Right atrium auricular region (tissue), 2 donors: Measurements from ENCODE around the gene ITPKB. TPM values are rescaled to one million over a fixed set of nuclear protein-coding genes. Genes with fewer than 3 reads are reported as not detected.

ENCODE experiments used
- DNase-seq: peaks from one replicate; pipeline ENCODE4 v3.0.0-alpha.2; 2019; ENCODE audit warnings: low spot score
- H3K27ac ChIP-seq, 2 donors: fragments of 200-600 bp; sonication (generic); 1 replicate in 1 of 2; 2 replicates in 1 of 2; pipeline ENCODE4 v1.5.1; 2016 to 2019
- H3K27me3 ChIP-seq, 2 donors: fragments of 200-600 bp; sonication (generic); one replicate each; pipeline versions ENCODE4 v1.5.1 to v1.6.0; 2017 to 2019
- H3K36me3 ChIP-seq: fragments of 200-600 bp; sonication (generic); one replicate; pipeline ENCODE4 v1.5.1; 2016
- H3K4me1 ChIP-seq, 2 donors: fragments of 200-600 bp; sonication (generic); one replicate each; pipeline versions ENCODE4 v1.5.1 to v1.6.0; 2017 to 2019
- H3K4me3 ChIP-seq, 2 donors: fragments of 200-600 bp; sonication (generic); 1 replicate in 1 of 2; 2 replicates in 1 of 2; pipeline ENCODE4 v1.5.1; 2017 to 2019; ENCODE audit warnings: mild to moderate bottlenecking in 1 of 2, moderate library complexity in 1 of 2
- H3K9me3 ChIP-seq, 2 donors: fragments of 200-600 bp; sonication (generic); one replicate each; pipeline ENCODE4 v1.5.1; 2019
- total RNA-seq, 2 donors: library from RNA; depleted of rRNA; stranded (reverse); fragments of >200 nt; gene quantifications; one replicate each; pipeline ENCODE4 v1.1.0, GENCODE V29; 2016
- TF ChIP-seq, protein P1 (sequence below), 2 donors: fragments of 200-600 bp; sonication (generic); IDR thresholded peaks; one replicate each; pipeline ENCODE4 v1.5.1; 2019; ENCODE audit warnings: antibody characterized with exemption in 2 of 2

Gene ITPKB
- total RNA-seq, 2 donors from 2014 or later, result 10.8 to 11.0 TPM

DNA sequence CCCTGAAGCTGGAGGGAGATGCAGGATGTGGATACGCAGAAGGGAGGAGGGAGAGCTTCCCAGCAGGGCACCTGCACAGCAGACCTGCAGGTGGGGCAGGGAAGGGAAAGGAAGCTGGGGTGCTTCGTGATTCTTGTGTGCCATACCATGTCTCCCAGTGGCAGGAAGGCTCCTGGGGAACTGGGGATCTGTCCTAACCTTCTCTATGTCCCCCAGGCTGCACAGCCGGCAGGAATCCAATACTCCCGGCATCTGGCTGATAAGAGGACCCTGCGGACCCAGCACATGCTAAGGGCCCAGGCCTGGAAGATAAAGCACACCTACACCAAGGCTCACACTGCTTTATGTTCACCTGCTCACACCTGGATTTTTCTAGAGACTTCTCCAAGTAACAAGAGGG, 79.4 kb downstream of the ITPKB start:
- no peaks in the 10 kb centered on the region for H3K27me3 ChIP-seq
- H3K27ac ChIP-seq, result peak overlapping the region; percentile 84 to 87
- DNase-seq, result no peak
- H3K36me3 ChIP-seq, result no peaks in the 10 kb centered on the region
- TF ChIP-seq, protein P1, sequence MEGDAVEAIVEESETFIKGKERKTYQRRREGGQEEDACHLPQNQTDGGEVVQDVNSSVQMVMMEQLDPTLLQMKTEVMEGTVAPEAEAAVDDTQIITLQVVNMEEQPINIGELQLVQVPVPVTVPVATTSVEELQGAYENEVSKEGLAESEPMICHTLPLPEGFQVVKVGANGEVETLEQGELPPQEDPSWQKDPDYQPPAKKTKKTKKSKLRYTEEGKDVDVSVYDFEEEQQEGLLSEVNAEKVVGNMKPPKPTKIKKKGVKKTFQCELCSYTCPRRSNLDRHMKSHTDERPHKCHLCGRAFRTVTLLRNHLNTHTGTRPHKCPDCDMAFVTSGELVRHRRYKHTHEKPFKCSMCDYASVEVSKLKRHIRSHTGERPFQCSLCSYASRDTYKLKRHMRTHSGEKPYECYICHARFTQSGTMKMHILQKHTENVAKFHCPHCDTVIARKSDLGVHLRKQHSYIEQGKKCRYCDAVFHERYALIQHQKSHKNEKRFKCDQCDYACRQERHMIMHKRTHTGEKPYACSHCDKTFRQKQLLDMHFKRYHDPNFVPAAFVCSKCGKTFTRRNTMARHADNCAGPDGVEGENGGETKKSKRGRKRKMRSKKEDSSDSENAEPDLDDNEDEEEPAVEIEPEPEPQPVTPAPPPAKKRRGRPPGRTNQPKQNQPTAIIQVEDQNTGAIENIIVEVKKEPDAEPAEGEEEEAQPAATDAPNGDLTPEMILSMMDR (IDR thresholded peaks at IDR 0.05), result no peak
- H3K4me3 ChIP-seq, result no peak overlapping the region
- H3K4me1 ChIP-seq, result peaks cover 5 to 100% of the 10 kb centered on the region in 2 donors
- no peaks in the 10 kb centered on the region for H3K9me3 ChIP-seq

DNA sequence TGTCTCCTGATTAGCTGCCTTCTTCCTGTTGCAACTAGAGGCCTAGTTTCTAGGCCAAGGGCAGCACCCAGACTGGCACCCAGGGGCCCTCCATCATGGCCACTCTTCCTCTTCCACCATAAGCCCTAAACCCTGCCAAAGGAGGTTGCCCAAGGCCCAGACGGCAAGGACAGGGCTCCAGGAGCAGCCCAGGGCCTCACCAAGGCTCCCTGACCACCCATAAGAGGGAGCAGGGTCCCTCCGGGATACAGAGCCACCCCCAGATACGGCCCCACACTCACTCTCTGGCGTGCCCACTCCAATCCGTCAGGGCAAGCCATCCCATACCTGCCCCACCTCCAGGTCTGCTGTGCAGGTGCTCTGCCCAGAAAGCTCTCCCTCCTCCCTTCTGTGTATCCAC, 79.9 kb downstream of the ITPKB start:
- Histone ChIP-seq H3K4me3 (no peak overlapping the region), H3K4me1 (peaks cover 5 to 100% of the 10 kb centered on the region in 2 donors), H3K36me3 (no peaks in the 10 kb centered on the region), H3K27me3 (no peaks in the 10 kb centered on the region), H3K9me3 (no peaks in the 10 kb centered on the region), H3K27ac (peak overlapping the region; percentile 84 to 87)
- TF ChIP-seq, protein P1 (IDR thresholded peaks at IDR 0.05), result no peak
- no peak for DNase-seq

DNA sequence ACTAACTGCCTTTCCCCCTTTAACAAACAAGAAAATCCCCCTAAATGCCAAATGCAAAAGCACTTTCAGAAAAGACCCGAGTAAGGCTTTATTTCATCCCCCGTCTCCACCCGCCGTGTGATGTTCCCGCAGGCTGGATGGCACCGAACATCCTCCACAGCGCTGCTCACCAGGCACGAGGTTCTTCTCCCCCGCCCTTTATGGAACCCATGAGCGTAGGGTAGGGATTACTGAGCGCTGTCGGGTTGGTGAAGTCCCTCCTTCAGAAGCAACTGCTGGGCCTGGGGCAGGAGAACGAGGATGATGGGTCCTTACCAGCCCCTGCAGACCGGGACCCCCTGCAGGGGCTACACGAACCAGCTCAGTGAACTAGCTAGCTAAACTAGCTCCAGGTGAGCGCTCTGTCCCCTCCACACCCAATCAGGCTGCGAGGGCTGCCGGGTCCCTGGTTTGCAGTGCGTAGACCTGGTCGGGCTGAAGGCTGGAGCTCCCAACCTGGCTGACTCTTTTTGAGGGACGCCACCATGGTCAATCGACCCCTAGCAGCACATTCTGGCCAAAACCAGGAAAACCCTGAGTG, 80.4 kb downstream of the ITPKB start:
- H3K4me3 ChIP-seq, result no peak overlapping the region

GRCh38 chr1:226657895-226658545, 81.1 kb downstream of the ITPKB start:
- TF ChIP-seq, protein P1 (IDR thresholded peaks at IDR 0.05), result no peak
- H3K4me1 ChIP-seq, result peaks cover 0 to 98% of the 10 kb centered on the region in 2 donors
- DNase-seq, result no peak
- H3K27me3 ChIP-seq, result no peaks in the 10 kb centered on the region
- no peaks in the 10 kb centered on the region for H3K36me3 ChIP-seq
- H3K9me3 ChIP-seq, result no peaks in the 10 kb centered on the region
- no peak overlapping the region for H3K4me3 ChIP-seq
- peak overlapping the region; percentile 84 to 87 for H3K27ac ChIP-seq

More for the DNA sequence above, 80.4 kb downstream of the ITPKB start:
- no peaks in the 10 kb centered on the region for H3K9me3 ChIP-seq
- peak overlapping the region; percentile 84 to 87 for H3K27ac ChIP-seq
- H3K27me3 ChIP-seq, result no peaks in the 10 kb centered on the region
- peaks cover 5 to 100% of the 10 kb centered on the region in 2 donors for H3K4me1 ChIP-seq
- no peaks in the 10 kb centered on the region for H3K36me3 ChIP-seq
- no peak for DNase-seq
- TF ChIP-seq, protein P1 (IDR thresholded peaks at IDR 0.05), result no peak

- Histone ChIP-seq H3K27ac (peak overlapping the region; percentile 84 to 87), H3K36me3 (no peaks in the 10 kb centered on the region), H3K4me1 (peaks cover 0 to 85% of the 10 kb centered on the region in 2 donors), H3K9me3 (no peaks in the 10 kb centered on the region), H3K27me3 (no peaks in the 10 kb centered on the region), H3K4me3 (no peak overlapping the region)
- TF ChIP-seq, protein P1 (IDR thresholded peaks at IDR 0.05), result no peak
- no peak for DNase-seq
These were observed 82.3 kb downstream of the ITPKB start for GRCh38 chr1:226656601-226657277.
